ENCODE data around the gene ZNF627. TPM values are rescaled to one million over a fixed set of nuclear protein-coding genes. Genes with fewer than 3 reads are reported as not detected.
A peak's percentile ranks its signal among the peaks of the same experiment; 100 is the strongest.

ZNF627 gene
- total RNA-seq, 4 donors from 2014 or later: 0.40 to 10.2 (median 7.0) TPM

- 41 to 51% methylated on average over 5 to 7 of the region's 7 CpGs for WGBS, 2 donors (ENCODE audit: low coverage in 1 of 2)
- in situ Hi-C loops (cut with MboI; ENCODE audit: low pct_ligation_motif_present in 1 of 4, low pct_unique_long_range_greater_than_20kb in 1 of 4, low sequenced_read_pairs in 3 of 4): no loop called here
- TF ChIP-seq EP300 (IDR thresholded peaks at IDR 0.05; ENCODE audit: low read depth): no peak
- no peak for TF ChIP-seq POLR2A (IDR thresholded peaks at IDR 0.05)
- no peak for TF ChIP-seq CTCF (IDR thresholded peaks at IDR 0.05)
- no peak for TF ChIP-seq POLR2AphosphoS5 (IDR thresholded peaks at IDR 0.05)
- Histone ChIP-seq H3K4me1 (peaks cover 0 to 5% (median 4%) of the 10 kb centered on the region in 4 donors), H3K9me3 (no peaks in the 10 kb centered on the region), H3K4me3 (no peak overlapping the region), H3K36me3 (no peaks in the 10 kb centered on the region), H3K27me3 (no peaks in the 10 kb centered on the region), H3K27ac (no peak overlapping the region)
- peak; percentile 27 for DNase-seq
- intact Hi-C loops (cut with DNase I; ENCODE audit: low total_unique reads): no loop called here
These were observed 61.7 kb downstream of the ZNF627 start for GRCh38 chr19:11658970-11659369.

- Histone ChIP-seq H3K9me3 (no peaks in the 10 kb centered on the region), H3K4me1 (peaks cover 0 to 5% (median 4%) of the 10 kb centered on the region in 4 donors), H3K27me3 (no peaks in the 10 kb centered on the region), H3K36me3 (no peaks in the 10 kb centered on the region), H3K27ac (no peak overlapping the region), H3K4me3 (no peak overlapping the region)
- DNase-seq: no peak
- in situ Hi-C loops (cut with MboI; ENCODE audit: low pct_ligation_motif_present in 1 of 4, low pct_unique_long_range_greater_than_20kb in 1 of 4, low sequenced_read_pairs in 3 of 4): no loop called here
- TF ChIP-seq POLR2AphosphoS5 (IDR thresholded peaks at IDR 0.05): no peak
- peak in 3 of 5 experiments; percentile 16 to 32 (median 23) for TF ChIP-seq CTCF (IDR thresholded peaks at IDR 0.05)
- 97 to 100% methylated on average over 1 of the region's 1 CpG for WGBS, 2 donors (ENCODE audit: low coverage in 1 of 2)
- intact Hi-C loops (cut with DNase I; ENCODE audit: low total_unique reads): no loop called here
These were observed 62.3 kb downstream of the ZNF627 start for GRCh38 chr19:11659612-11660011.

- Histone ChIP-seq H3K4me1 (peaks cover 0 to 5% (median 2%) of the 10 kb centered on the region in 4 donors), H3K9me3 (no peaks in the 10 kb centered on the region), H3K27ac (no peak overlapping the region), H3K4me3 (no peak overlapping the region), H3K36me3 (no peaks in the 10 kb centered on the region), H3K27me3 (no peaks in the 10 kb centered on the region)
- TF ChIP-seq EP300 (IDR thresholded peaks at IDR 0.05; ENCODE audit: low read depth) (no peak), CTCF (IDR thresholded peaks at IDR 0.05) (no peak), POLR2AphosphoS5 (IDR thresholded peaks at IDR 0.05) (no peak), POLR2A (IDR thresholded peaks at IDR 0.05) (no peak)
- in situ Hi-C loops (cut with MboI; ENCODE audit: low pct_ligation_motif_present in 1 of 4, low pct_unique_long_range_greater_than_20kb in 1 of 4, low sequenced_read_pairs in 3 of 4): no loop called here
- DNase-seq: no peak
- intact Hi-C loops (cut with DNase I; ENCODE audit: low total_unique reads): no loop called here
- WGBS, 2 donors (ENCODE audit: low coverage in 1 of 2): 97% methylated on average over 5 to 30 of the region's 30 CpGs
These were observed 65.0 kb downstream of the ZNF627 start for GRCh38 chr19:11662278-11662677.

- 52 to 64% methylated on average over 8 of the region's 8 CpGs for WGBS, 2 donors (ENCODE audit: low coverage in 1 of 2)
- TF ChIP-seq POLR2A (IDR thresholded peaks at IDR 0.05) (no peak), EP300 (IDR thresholded peaks at IDR 0.05; ENCODE audit: low read depth) (no peak), POLR2AphosphoS5 (IDR thresholded peaks at IDR 0.05) (no peak), CTCF (IDR thresholded peaks at IDR 0.05) (no peak)
- H3K27me3 ChIP-seq: no peaks in the 10 kb centered on the region
These were observed 65.9 kb downstream of the ZNF627 start for GRCh38 chr19:11663181-11663591.

More at GRCh38 chr19:11663181-11663591, 65.9 kb downstream of the ZNF627 start:
- intact Hi-C loops (cut with DNase I; ENCODE audit: low total_unique reads): no loop called here
- H3K9me3 ChIP-seq: no peaks in the 10 kb centered on the region
- in situ Hi-C loops (cut with MboI; ENCODE audit: low pct_ligation_motif_present in 1 of 4, low pct_unique_long_range_greater_than_20kb in 1 of 4, low sequenced_read_pairs in 3 of 4): no loop called here
- H3K36me3 ChIP-seq: no peaks in the 10 kb centered on the region
- H3K27ac ChIP-seq: no peak overlapping the region
- DNase-seq: no peak
- H3K4me1 ChIP-seq: peaks cover 0 to 5% (median 2%) of the 10 kb centered on the region in 4 donors
- no peak overlapping the region for H3K4me3 ChIP-seq

Other genes starting within 250 kb of the ZNF627 start
- 10 to 100 TPM in 2 of 4 donors, 1 to 10 TPM in 2; 6.3 to 51.7 (median 11.5) TPM for gene PLPPR2, start 242.1 kb upstream of the ZNF627 start, total RNA-seq
- 10 to 100 TPM in 1 of 4 donors, 1 to 10 TPM in 3; 2.1 to 11.1 (median 2.6) TPM for gene SWSAP1, start 222.8 kb upstream of the ZNF627 start, total RNA-seq
- 10 to 100 TPM in 1 of 4 donors, 1 to 10 TPM in 3; 2.3 to 24.3 (median 6.4) TPM for gene EPOR, start 213.2 kb upstream of the ZNF627 start, total RNA-seq
- gene RGL3, start 178.2 kb upstream of the ZNF627 start, total RNA-seq: 10 to 100 TPM in 3 of 4 donors, 1 to 10 TPM in 1; 6.7 to 78.9 (median 28.1) TPM
- gene ODAD3, start 162.4 kb upstream of the ZNF627 start, total RNA-seq: 1 to 10 TPM in 1 of 4 donors, under 1 TPM in 1, not detected in 2; 0.32 to 2.2 TPM
- gene PRKCSH, start 161.8 kb upstream of the ZNF627 start, total RNA-seq: 100 to 1,000 TPM; 119 to 195 (median 183) TPM
- 1 to 10 TPM in 2 of 4 donors, under 1 TPM in 1, not detected in 1; 0.27 to 3.2 (median 1.3) TPM for gene ELAVL3, start 116.4 kb upstream of the ZNF627 start, total RNA-seq
- 10 to 100 TPM; 10.6 to 44.9 (median 17.4) TPM for gene ZNF653, start 91.6 kb upstream of the ZNF627 start, total RNA-seq
- 10 to 100 TPM; 20.9 to 63.4 (median 39.1) TPM for gene ECSIT, start 68.3 kb upstream of the ZNF627 start, total RNA-seq
- gene CNN1, start 58.6 kb upstream of the ZNF627 start, total RNA-seq: 1,000 to 10,000 TPM in 1 of 4 donors, 100 to 1,000 TPM in 3; 198 to 1,121 (median 486) TPM
- gene ELOF1, start 38.3 kb upstream of the ZNF627 start, total RNA-seq: 10 to 100 TPM; 14.7 to 45.7 (median 37.2) TPM
- gene ACP5, start 19.8 kb upstream of the ZNF627 start, total RNA-seq: 10 to 100 TPM; 10.5 to 60.2 (median 22.4) TPM
- 10 to 100 TPM; 16.4 to 69.1 (median 20.1) TPM for gene ZNF823, start 141.5 kb downstream of the ZNF627 start, total RNA-seq
- gene ZNF441, start 169.5 kb downstream of the ZNF627 start, total RNA-seq: 10 to 100 TPM in 3 of 4 donors, 1 to 10 TPM in 1; 8.3 to 20.9 (median 14.8) TPM
- gene ZNF491, start 201.0 kb downstream of the ZNF627 start, total RNA-seq: 1 to 10 TPM in 2 of 4 donors, under 1 TPM in 1, not detected in 1; 0.75 to 3.1 (median 2.4) TPM
- gene ZNF440, start 216.8 kb downstream of the ZNF627 start, total RNA-seq: 10 to 100 TPM; 44.1 to 51.3 (median 48.2) TPM